ENCODE data around the gene MAP4K2.

Gene MAP4K2

DNA sequence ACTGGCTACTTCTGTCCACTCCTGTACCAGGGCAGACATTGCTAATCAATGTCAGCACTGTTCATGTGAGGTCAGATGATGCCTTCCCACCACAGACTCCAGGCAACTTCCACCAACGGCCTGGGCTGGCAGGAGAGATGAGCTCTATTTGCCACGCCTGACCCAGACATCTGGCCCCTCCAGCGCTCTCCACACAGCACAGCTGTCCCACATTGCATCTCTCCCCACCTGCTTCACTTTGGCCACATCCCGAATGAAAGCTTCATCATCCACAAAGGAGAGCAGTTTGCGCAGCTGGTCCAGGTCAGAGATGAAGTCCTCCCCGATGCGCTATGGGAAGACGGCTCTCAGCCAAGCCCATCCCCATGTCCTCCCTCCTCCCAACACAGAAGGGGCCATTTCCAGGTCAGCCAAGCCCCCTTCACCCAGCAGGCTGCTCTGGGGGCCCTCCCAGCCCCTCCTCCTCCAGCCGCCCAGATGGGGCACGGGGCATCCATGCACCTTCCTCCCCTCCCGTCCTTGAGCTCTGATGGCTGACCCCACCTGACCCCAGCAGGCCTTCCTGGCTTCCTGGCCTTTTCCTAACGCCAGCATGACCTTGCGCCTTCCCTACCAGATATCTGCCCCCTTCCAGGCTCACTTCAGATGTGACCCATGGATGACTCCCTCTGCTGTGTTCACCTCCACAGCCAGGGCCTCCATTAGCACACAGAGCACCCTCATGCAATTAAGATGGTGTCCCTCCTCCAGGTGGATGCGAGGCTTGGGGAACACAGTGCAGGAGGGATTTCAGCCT, 50.6 kb downstream of the MAP4K2 start:
- DNase-seq (ENCODE audit: low read depth in 2 of 2): no peak

GRCh38 chr11:64751580-64751979, 51.4 kb downstream of the MAP4K2 start:
- no peak for DNase-seq (ENCODE audit: low read depth in 2 of 2)
- TF ChIP-seq CTCF (IDR thresholded peaks at IDR 0.05; ENCODE audit: low read depth, low read length): no peak

More for the DNA sequence above, 50.6 kb downstream of the MAP4K2 start:
- no peak overlapping the region for H3K4me3 ChIP-seq (replicated peaks in 1 of 2; ENCODE audit: low read depth in 2 of 2, low read length in 2 of 2)
- TF ChIP-seq CTCF (IDR thresholded peaks at IDR 0.05; ENCODE audit: low read depth, low read length): no peak

GRCh38 chr11:64751136-64751535, 51.9 kb downstream of the MAP4K2 start:
- DNase-seq (ENCODE audit: low read depth in 2 of 2): no peak
- no peak overlapping the region for H3K4me3 ChIP-seq (replicated peaks in 1 of 2; ENCODE audit: low read depth in 2 of 2, low read length in 2 of 2)
- TF ChIP-seq CTCF (IDR thresholded peaks at IDR 0.05; ENCODE audit: low read depth, low read length): no peak

More at GRCh38 chr11:64751580-64751979, 51.4 kb downstream of the MAP4K2 start:
- no peak overlapping the region for H3K4me3 ChIP-seq (replicated peaks in 1 of 2; ENCODE audit: low read depth in 2 of 2, low read length in 2 of 2)

- no peak for DNase-seq (ENCODE audit: low read depth in 2 of 2)
- H3K4me3 ChIP-seq (replicated peaks in 1 of 2; ENCODE audit: low read depth in 2 of 2, low read length in 2 of 2): no peak overlapping the region
- TF ChIP-seq CTCF (IDR thresholded peaks at IDR 0.05; ENCODE audit: low read depth, low read length): no peak
Measured at GRCh38 chr11:64750361-64751054, 52.5 kb downstream of the MAP4K2 start.

- no peak for TF ChIP-seq CTCF (IDR thresholded peaks at IDR 0.05; ENCODE audit: low read depth, low read length)
- peak; percentile 31 to 41 for DNase-seq (ENCODE audit: low read depth in 2 of 2)
- H3K4me3 ChIP-seq (replicated peaks in 1 of 2; ENCODE audit: low read depth in 2 of 2, low read length in 2 of 2): no peak overlapping the region
Measured at GRCh38 chr11:64747961-64748665, 54.9 kb downstream of the MAP4K2 start.

- DNase-seq (ENCODE audit: low read depth in 2 of 2): no peak
- no peak overlapping the region for H3K4me3 ChIP-seq (replicated peaks in 1 of 2; ENCODE audit: low read depth in 2 of 2, low read length in 2 of 2)
- TF ChIP-seq CTCF (IDR thresholded peaks at IDR 0.05; ENCODE audit: low read depth, low read length): no peak
Measured at GRCh38 chr11:64746486-64746885, 56.5 kb downstream of the MAP4K2 start.

Data from cardiac fibroblast (primary cell).